HG03045 (cell line): ENCODE measurements around the gene PAX5.

Experiments
- ATAC-seq: cut with Tn5 transposase; IDR thresholded peaks from one replicate; pipeline ENCODE4 v1.9.1; 2021; ENCODE audit warnings: mild to moderate bottlenecking, moderate library complexity; ENCODE audit not compliant: unreplicated experiment

The PAX5 gene

DNA sequence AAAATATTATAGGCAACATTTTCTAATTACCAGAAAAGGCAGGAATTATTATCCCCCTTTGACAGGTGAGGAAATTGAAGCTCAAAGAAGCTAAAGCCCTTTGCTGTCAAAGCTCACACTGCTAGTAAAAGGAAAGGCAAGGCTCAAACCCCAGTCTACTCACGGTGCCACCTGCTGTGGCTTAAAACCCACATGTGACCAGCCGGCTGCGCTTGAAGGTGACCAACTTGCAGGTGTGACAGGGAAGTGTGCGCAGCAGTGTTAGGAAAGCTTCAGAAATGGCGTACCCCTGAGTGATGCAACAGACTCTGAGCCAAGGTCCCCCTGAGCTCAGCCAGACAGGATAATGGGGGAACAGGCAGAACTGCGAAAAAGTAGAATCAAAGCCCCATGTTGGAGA is 45.2 kb downstream of the PAX5 start:
- no peak for ATAC-seq

DNA sequence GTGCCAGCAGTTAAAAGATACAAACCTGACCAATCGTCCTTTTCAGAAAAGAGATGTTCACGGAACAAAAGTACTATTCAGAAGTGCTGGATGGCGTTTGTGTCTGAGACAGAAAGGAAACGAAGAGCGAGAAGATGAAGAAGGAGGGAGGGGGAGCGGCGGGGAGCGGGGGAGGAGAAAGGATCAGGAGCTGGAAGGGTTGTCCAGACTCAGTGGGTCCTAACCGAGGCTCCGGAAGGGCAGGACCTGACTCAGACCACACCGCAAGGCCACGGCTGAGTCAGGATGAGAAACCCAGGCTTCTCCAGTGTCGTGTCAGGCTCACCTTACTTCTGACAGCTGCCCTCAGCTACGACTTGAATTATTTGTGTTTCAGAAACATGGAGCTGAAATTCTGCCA is 46.2 kb downstream of the PAX5 start:
- ATAC-seq, result no peak

DNA sequence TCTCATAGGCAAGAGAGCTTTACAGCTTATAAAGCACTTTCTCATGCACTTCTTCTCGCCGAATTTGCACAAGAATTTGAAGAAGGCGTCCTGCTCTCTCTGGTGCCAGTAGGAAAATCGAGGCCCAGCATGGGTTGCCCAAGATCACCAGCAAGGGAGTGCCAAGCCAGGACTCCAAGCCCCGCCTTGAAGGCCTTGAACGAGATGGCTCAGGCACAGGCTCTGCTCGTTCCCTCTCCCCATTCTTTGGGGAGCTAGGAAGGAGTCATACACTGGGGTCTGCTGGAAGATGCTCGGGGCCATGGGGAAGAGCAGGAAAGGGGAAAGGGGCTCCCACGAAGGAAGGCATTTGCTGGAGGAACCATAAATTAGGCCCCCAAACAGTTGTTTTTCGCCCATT is 46.7 kb downstream of the PAX5 start:
- no peak for ATAC-seq

DNA sequence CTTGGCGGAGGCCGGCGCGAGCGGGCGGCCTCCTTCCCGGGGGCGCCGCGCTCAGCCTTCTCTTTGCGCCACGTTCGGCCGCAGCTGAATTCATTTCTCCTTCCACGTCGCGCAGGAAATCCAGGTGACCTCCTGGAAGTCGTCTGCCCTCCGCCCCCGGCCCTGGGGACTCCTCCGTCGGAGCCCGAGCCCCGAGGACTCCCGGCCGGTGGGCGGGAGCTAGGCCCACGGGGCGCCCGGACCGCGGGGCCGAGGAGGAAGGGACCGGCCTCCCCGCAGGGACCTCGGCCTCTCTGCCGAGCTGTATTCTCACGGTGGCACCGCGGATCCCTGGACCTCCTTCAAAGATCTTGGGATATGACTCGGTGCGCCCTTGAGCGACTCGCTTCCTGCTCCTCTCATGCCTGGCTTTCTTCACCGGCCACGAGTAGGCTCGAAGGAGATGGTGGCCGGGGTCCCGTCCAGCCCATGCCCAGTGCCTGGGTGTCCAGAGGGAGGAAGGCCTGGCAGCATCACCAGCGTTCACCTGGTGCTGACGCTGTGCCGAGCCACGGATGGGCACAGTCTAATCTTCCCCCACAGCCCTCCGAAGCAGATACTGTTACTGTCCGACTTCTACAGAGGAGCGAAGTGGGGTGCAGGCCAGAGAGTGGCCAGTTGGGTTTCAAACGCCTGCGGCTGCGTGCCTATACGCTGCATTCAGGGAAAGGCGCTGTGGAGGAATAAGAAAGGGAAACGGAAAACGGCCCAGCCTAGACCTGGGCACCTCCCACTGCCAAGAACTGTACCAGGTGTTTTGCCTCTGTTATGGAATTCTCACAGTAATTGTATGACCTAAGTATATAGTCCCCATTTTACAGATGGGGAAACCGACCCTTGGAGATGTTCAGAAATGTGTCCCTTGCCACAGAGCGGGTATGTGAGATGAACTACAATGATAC is 47.3 kb downstream of the PAX5 start:
- ATAC-seq, result no peak

DNA sequence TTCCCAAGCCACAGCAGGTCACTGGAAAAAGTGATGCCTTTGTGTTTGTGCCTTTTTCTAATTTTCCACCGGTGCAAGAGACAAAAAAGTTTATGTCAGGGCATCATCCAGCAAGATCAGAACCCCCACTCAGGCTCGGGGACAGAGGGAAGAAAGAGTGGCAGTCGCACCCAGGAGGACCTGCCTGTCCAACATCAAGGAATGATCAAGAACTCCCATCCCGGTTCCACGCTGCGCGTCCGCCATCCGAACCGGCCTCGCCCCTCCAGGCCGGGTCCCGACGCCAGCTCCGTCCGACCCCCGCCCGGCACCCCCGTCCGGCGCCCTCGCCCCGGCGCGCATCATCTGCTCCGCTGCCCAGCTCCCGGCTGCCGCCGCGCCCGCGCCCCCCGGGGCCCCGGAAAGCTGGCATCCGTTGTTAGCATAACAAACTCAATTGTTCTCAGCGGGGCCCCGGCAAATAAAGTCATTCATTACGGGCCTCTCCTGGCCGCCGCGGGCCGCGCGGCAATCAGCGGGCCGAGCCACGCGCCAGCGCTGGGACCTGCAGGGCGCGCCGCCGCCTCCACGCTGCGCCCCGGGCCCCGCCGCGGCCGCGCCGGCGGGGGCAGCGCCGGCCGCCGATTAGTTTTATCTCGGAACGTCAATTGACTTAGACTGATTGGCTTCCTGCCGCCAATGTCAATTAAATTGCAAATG is 48.1 kb downstream of the PAX5 start:
- ATAC-seq, result no peak

DNA sequence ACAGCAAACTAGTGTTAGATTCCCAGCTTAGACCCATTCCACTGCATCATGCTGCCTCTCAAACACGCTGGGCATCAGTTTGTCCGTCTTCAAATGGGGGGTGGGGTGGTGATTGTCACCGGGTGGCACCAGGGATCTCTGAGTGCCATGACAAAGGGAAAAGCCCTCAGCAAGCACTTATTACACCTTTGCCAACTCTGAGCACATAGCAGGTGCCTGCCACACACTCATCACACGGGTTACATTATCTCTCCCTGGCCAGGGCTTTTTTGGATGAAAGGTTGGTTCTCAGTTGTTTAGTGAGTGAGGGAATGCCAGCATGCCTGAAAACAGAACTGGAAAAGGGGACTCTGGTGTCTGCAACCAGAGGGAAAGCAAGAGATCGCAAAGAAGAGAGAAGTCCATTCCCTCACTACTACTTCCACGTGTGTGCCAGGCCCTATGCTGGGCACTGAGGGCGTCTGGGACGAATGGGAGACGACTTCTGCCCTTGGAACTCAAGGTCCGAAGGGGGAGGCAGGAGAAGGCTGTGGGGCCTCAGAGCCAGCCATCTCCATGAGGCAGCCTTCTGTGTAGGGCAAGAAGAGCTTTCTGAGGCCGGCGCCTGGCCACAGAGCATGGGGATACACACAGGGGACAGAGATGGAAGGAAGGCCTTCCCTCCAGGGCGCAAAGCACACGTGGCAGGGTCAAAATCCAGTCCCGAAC is 48.9 kb downstream of the PAX5 start:
- ATAC-seq, result no peak

DNA sequence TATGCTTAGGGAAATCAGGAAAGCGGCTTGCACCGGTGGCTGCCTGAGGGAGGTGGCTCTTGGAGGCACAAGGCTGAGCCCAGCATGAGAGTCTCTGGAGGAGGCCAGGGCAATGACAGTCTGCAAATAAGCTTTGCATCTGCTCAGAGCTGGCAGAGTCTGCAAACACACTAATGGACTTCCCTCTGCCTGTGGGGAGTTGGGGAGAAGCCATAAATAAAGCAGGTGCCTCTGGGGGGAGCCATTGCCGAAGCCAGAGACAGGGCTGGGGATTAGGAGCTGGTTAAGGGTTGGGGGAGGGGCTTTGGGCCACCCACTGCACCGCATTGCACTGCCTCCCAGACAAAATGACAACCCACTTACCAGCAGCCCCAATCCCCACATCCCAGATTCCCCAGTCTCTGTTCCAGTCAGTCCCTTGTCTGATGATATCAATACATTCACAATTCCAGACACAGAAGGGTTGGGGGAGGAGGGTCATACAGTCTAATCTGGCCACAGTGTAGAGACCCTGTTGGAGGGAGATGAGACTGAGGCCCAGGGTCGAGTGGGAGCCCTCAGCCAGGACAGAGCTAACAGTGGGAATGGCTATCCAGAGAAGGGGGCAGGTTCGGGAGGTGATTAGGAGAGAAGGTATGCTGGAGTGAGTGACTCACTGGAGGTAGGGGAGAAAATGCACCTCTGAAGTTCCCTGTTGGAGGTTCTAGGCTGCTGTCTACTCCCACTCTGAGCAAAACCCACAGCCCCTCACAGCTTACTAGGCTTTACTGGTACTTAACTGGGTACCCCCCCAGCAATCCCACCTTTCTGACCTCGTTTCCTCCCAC is 53.7 kb downstream of the PAX5 start:
- ATAC-seq, result no peak

DNA sequence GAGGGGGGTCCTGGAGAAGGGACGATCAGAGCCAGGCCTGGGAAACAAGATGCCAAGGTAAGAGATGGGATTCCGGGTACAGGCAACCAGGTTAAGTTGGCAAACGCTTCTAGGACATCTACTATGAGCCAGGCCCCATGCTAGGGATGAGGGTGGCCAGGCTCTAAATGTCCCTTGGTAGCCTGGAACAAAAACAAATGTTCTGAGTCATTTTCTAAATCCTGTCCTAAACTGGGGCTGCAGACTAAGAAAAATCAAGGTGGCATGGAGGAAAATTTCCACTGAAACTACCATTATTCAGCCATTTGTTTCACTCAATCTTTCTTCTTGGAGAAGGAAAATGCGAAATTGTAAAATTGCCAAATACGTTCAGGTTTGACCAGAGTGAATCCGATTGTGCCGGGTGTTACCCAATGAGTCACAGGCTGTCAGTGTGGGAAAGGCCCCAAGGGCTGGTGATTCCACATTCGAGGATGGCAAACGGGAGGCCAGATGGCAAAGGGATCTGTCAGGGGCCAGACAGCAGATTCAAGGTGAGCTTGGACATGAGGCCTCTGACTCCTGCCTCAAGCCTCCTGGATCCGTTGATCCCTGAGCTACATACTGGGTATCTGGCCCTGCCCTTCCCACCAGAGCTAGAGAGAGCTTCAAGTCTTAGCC is 57.6 kb downstream of the PAX5 start:
- no peak for ATAC-seq

DNA sequence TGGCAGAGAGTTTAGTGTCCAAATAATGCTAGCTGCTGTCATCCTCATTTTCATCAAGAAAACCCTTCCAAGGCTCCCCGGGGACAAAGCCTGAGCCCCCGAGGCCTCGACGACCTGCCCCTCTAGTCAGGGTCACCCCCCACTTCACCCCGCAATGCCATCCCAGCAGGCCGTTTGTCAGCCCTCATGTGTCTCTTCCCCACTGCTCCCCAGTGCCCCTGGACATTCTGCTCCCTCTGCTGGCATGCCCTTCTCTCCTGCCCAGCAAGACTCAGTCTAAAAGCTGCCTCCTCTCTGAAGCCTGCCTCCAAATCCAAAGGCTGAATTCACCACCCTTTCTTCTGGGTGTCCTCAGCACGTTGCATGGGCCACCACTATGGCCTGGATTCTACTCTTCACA is 59.3 kb downstream of the PAX5 start:
- no peak for ATAC-seq

DNA sequence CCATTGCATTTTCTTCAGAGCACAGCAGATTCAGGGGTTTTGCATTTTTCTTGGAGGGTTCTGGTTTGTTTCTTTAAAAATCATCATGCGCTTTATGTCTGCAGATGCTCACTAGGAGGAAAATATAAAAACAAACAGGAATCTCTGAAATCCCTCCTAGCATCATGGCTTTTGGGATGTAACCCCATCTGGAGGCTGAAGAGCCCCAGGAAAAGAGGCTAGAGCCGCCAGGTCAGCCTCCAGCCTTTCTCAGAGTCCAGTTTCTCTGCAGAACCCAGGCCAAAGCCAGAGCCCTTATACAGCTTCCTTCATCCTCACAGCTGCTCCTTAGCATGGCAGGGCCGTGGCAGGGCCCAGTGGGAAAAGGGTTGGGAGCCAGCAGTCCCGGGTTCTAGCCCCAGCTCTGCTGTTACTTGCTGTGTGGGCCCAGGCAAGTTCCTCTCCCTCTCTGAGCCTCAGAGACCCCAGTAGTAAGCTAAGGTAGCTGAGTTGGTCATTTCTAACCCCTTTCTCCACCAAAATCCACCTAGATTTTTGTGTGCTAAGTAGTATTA is 62.1 kb downstream of the PAX5 start:
- ATAC-seq, result no peak

DNA sequence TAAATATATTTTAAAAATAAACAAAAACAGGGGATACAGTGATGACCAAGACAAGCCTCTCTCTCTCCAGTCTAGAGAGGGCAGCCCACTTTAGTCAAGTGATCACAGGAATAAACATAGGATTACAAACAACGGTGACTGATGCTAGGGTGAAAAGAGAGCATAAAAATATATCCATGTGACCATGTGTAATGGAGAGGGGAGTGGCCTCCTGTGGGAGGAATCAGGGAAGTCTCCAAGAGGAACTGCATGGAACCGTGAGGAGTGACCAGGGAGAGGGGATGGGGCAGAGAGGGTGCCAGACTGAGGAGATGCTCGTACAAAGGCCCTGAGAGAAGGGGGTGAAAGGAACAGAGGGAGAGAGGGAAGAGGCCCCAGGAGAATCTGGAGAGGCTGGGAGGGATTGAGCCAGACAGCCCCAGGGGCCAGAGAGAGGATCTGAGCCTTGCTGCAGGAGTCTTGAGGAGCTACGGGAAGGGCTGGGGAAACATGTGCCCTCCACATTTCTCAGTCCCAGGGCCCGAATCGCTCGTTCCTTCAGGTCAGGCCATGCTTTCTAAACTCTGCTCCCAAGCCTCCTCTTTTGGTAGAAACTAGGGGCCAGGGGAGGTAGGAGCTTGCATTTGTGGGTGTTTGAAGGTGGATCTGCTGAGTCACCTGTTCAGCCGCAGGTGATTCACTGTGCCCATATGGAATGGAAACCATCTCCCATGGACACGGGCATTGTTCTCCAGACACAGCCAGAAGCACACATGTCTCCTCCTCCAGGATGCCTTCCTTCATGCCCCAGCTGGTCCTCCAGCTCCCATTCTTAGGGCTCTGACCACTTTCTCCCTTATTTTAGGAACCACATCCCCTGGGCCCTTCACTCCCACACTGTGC is 63.8 kb downstream of the PAX5 start:
- no peak for ATAC-seq

DNA sequence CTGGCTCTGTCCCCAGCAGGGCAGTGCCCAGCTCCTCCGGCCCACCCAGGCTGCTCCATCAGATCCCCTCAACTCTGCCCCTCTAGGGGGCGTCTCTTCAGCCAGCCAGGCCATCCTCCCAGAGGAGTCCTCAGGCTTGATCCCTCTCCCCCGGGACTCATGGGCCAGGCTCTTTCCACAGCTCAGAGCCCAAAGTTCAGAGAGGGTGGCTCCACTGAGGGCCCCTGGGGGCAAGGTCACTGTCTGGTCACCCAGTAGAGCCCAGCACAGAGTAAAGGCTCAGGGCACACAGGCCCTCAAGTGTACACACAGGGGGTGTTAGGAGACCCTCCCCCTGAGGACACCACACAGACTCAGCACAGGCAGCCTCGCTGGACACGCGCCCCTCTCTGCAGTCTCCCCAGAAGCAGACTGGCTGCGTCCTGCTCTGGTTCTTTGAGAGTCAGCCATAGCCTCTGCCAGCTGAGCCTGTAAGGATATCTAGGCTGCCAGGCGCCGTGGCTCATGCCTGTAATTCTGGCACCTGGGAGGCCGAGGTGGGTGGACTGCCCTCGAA is 64.8 kb downstream of the PAX5 start:
- no peak for ATAC-seq

DNA sequence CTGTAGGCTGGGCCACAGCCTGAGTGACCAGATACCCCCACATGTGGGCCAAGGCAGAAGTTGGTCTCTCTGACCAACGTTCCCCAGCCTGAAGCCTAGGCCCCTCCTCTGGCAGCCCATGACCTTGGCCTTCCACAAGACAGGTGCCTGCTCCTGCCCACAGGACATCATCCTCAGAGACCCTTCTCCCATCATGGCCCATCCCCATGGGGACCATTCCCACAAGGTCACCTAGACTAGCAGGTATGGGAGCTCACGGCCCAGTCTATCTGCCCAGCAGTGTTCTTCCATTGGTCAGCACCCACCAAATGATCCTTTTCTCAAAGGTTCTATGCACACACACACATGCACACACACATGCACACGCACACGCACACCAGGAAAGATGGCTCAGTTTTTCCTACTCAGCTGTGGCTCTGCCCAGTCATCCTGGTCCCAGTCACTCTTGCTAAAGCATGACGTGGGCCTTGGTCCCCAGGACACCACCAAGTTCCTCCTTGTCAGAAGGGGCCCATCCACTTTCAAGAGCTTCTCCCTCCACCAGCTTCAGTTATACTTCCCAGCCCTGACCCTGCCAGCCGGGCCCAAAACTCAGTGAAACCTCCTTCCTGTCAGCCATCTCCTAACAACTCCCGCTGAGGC is 65.4 kb downstream of the PAX5 start:
- no peak for ATAC-seq

DNA sequence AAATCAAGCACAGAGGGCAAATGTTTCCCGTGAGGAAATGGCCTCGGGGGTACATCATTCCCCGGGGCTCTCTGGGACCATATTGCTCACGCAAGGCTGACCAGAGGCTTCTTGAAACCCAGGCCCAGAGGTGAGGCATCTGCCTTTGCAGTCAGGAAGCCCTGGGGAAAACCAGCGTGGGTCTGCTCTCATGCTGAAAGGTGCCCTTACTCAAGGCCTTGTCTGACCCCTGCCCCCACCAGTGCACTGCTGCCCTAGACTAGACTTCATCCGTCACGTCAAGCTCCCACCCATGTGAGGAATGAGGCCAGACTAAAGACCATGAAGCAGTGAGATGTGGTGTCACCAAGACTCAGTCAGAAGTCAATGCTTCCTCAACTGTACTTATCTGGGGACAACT is 66.1 kb downstream of the PAX5 start:
- no peak for ATAC-seq

DNA sequence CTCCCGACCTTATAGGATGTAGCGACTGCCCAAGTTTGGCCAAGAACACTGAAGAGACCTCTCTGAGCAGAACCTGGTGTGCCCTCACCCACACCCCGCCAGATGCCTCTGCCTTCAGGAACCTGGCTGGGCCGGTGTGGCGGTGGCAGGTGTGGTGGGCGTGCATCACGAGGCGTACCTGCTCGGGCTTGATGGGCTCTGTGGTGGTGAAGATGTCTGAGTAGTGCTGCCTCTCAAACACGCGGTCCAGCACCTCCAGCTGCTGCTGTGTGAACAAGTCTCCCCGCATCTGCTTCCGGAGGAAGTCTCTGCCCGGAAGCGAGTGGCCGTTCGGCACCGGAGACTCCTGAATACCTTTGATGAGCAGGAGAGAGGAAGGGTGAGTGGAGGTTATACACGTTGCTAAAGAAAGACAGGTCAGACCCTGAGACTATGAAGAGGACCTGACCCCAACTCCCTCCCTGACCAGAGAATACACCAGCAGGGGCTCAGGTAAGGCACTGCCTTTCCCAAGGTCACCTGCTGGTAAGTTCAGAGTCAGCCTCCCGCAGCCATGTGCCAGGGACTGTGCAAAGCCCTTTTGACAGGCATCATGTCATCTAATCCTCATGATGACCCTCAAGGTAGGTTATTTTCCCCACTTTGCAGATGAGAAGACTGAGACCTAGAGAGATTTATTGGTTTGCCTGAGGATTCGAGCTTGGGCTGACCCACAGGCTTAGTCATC is 67.5 kb downstream of the PAX5 start:
- no peak for ATAC-seq

DNA sequence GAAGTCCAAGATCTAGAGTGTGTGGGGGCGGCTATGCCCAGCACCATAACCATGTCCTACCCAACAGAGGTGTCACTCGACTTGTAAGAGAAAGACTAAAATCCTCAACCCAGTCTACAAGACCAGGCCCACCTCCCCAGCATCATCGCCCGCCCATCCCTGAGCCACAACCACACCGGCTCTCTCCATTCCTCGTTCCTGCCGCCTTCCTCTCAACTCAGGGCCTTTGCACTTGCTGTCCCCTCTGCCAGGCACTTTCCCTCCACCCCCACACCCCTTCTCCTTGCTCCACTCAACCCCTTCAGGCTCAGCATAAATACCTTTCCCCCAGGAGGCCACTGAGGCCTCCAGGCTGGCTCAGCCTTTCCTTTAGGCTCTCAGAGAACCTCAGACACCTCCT is 69.3 kb downstream of the PAX5 start:
- no peak for ATAC-seq

DNA sequence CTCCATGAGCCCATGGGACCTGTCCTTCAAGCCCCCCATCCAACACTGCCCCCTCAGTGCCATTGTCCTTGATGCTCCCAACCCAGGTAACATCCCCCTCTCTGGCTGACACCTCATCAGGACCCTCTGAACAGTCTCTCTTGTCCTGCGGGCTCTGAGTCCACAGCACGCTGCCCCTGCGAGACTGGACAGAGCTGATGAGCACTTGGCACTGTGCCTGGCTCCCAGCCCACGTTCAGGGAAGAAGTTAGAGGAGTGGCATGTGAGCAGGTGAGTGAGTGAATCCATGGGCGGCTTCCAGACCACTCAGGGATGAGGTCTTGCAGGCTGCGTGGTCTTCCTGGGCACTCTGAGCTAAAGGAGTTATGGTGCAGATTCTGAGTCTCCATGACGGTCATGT is 70.7 kb downstream of the PAX5 start:
- no peak for ATAC-seq

DNA sequence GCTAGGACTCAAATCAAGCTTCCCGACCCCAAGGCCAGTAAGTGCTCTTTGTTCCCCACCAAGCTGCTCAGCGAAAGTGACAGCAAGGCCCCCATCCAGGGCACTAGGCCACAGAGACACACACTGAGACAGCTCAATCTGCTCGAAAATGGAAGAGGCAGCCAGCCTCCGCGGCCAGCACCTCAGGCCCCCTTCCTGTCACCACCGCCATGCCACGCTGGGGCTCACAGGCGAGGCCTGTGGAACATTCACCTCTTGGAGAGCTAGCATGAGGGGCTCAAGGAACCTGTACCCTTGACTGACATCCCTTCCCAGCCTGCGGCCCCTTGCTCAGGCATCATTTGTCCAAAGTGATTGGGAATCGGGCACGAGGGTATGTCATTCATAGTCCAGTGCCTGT is 71.4 kb downstream of the PAX5 start:
- ATAC-seq, result no peak
